SU-DHL-6 (cell line): ENCODE data around the gene ZFYVE1.

Experiments
- EZH2phosphoT487 ChIP-seq: fragments of 200-600 bp; sonication (generic), shearing (Covaris generic); conservative IDR thresholded peaks from 2 replicates; pipeline ENCODE4 v1.6.1; 2018; ENCODE audit warnings: mild to moderate bottlenecking, antibody characterized with exemption, low read length, moderate library complexity, mixed read lengths
- TF ChIP-seq, protein P1 (sequence below): fragments of 200-600 bp; sonication (generic); IDR thresholded peaks from one replicate; pipeline ENCODE4 v1.5.1; 2017; ENCODE audit warnings: antibody characterized with exemption, mild to moderate bottlenecking, low read length, moderate library complexity; ENCODE audit not compliant: insufficient read depth, poor library complexity, severe bottlenecking

DNA sequence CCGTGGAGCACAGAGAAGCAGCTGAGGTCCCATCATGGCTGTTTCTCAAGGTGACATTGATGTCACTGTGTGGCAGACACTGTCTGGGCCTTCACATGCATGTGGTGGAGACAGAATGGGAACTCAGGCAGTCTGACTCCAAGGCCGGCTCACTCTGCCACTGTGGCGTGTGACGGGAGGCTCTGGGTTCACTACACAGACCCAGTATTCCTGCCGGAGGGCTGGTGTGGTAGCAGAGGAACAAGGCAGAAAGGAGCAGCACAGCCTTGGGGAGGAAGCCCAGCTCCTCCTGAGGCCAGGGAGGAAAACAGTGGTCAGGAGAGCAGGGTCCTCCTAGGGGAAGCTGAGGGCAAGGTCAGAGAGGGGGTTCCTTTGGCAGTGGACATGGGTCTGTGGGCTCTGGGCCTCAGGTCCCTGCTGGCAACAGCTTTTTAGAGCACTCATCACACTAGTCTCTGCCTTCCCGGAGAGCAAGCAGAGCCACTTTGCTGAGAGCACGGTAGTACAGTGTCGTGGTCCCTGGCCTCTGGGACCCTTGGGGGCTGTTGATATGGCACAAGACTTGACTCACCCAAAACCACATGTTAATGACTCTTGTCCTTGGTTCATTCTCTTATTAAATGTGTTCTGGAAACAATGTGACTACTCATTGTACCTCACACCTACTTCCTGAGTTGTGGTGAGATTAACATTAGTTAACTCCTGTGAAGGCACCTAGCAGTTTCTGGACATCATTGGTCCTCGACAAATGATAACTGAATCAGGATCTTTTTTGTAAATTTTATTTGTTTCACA, 79.3 kb downstream of the ZFYVE1 start:
- TF ChIP-seq, protein P1, sequence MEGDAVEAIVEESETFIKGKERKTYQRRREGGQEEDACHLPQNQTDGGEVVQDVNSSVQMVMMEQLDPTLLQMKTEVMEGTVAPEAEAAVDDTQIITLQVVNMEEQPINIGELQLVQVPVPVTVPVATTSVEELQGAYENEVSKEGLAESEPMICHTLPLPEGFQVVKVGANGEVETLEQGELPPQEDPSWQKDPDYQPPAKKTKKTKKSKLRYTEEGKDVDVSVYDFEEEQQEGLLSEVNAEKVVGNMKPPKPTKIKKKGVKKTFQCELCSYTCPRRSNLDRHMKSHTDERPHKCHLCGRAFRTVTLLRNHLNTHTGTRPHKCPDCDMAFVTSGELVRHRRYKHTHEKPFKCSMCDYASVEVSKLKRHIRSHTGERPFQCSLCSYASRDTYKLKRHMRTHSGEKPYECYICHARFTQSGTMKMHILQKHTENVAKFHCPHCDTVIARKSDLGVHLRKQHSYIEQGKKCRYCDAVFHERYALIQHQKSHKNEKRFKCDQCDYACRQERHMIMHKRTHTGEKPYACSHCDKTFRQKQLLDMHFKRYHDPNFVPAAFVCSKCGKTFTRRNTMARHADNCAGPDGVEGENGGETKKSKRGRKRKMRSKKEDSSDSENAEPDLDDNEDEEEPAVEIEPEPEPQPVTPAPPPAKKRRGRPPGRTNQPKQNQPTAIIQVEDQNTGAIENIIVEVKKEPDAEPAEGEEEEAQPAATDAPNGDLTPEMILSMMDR: no peak
- no peak for TF ChIP-seq EZH2phosphoT487
